Gastroesophageal sphincter (tissue), 4 donors: Measurements from ENCODE around the gene MYH7. TPM values are rescaled to one million over a fixed set of nuclear protein-coding genes. Genes with fewer than 3 reads are reported as not detected.
"Not testable (repeated sequence)": the region's sequence is repeated elsewhere in the genome, so short reads cannot be mapped to it uniquely, and the experiment has no call there.

Experiments
- ATAC-seq: fragments of 150-250 bp; one replicate; pipeline ENCODE4 v1.9.1; 2016; ENCODE audit warnings: mild to moderate bottlenecking, moderate library complexity
- H3K27ac ChIP-seq, 4 donors: fragments of 200-600 bp; sonication (generic) in 3 of 4; 1 replicate in 3 of 4; 2 replicates in 1 of 4; pipeline ENCODE4 v1.5.1; 2016 to 2019
- H3K27me3 ChIP-seq: fragments of 200-600 bp; sonication (generic); one replicate; pipeline ENCODE4 v1.5.1; 2019
- H3K36me3 ChIP-seq, 2 donors: fragments of 200-600 bp; sonication (generic); one replicate each; pipeline ENCODE4 v1.5.1; 2019; ENCODE audit warnings: control low read depth in 1 of 2
- H3K4me1 ChIP-seq, 3 donors: fragments of 200-600 bp; sonication (generic); 1 replicate in 2 of 3; 2 replicates in 1 of 3; pipeline ENCODE4 v1.5.1; 2016 to 2019; ENCODE audit warnings: control low read depth in 2 of 3
- H3K4me3 ChIP-seq, 2 donors: fragments of 200-600 bp; sonication (generic); one replicate each; pipeline ENCODE4 v1.5.1; 2019; ENCODE audit warnings: mild to moderate bottlenecking in 1 of 2, moderate library complexity in 1 of 2
- H3K9me3 ChIP-seq, 3 donors: fragments of 200-600 bp; sonication (generic); one replicate each; pipeline ENCODE4 v1.5.1; 2017 to 2019; ENCODE audit warnings: control low read depth in 2 of 3
- CTCF ChIP-seq, 4 experiments: fragments of 200-600 bp in 2 of 4; fragments of 450-650 bp in 2 of 4; sonication (generic) in 1 of 4; IDR thresholded peaks; one replicate each; pipeline ENCODE4 v1.5.1; 2017 to 2019; ENCODE audit warnings: antibody characterized with exemption in 4 of 4, mild to moderate bottlenecking in 2 of 4, moderate library complexity in 2 of 4
- EP300 ChIP-seq: sonication (generic); formaldehyde crosslinking; IDR thresholded peaks from one replicate; pipeline ENCODE4 v1.6.1; 2017; ENCODE audit warnings: antibody characterized with exemption, mild to moderate bottlenecking
- POLR2A ChIP-seq, 2 donors: fragments of 450-650 bp; IDR thresholded peaks; one replicate each; pipeline ENCODE4 v1.6.1; 2017; ENCODE audit warnings: antibody characterized with exemption in 2 of 2, mild to moderate bottlenecking in 2 of 2, moderate library complexity in 1 of 2
- POLR2AphosphoS5 ChIP-seq: sonication (generic); formaldehyde crosslinking; IDR thresholded peaks from one replicate; pipeline ENCODE4 v1.6.1; 2017; ENCODE audit warnings: antibody characterized with exemption
- WGBS, 2 donors: methylation state at CpG; one replicate each; pipeline ENCODE4 v1.1.5; 2018; ENCODE audit warnings: low coverage in 1 of 2; 5-methylcytosine and 5-hydroxymethylcytosine counted together
- total RNA-seq, 4 donors: library from RNA; depleted of rRNA; stranded (reverse); fragments of >200 nt; gene quantifications; one replicate each; pipeline ENCODE4 v1.1.0, GENCODE V29; 2016

Gene MYH7
- total RNA-seq, 4 donors from 2014 or later, result not detected

GRCh38 chr14:23402296-23403138 lies 32.9 kb downstream of the MYH7 start:
- no peak for ATAC-seq
- Histone ChIP-seq H3K27me3 (peaks cover 52% of the 10 kb centered on the region), H3K27ac (no peak overlapping the region), H3K4me3 (no peak overlapping the region), H3K4me1 (no peaks in the 10 kb centered on the region), H3K36me3 (no peaks in the 10 kb centered on the region), H3K9me3 (no peaks in the 10 kb centered on the region)
- WGBS, 2 donors, result 45 to 51% methylated on average over 2 to 9 of the region's 25 CpGs
- TF ChIP-seq EP300, result no peak

- Histone ChIP-seq H3K4me3 (no peak overlapping the region), H3K27me3 (peaks cover 41% of the 10 kb centered on the region), H3K9me3 (no peaks in the 10 kb centered on the region), H3K4me1 (no peaks in the 10 kb centered on the region), H3K27ac (no peak overlapping the region), H3K36me3 (no peaks in the 10 kb centered on the region)
- ATAC-seq, result no peak
- 88% methylated on average over 2 of the region's 4 CpGs; no CpG with 5 or more reads in 1 of the 2 donors for WGBS, 2 donors
- no peak for TF ChIP-seq POLR2A (IDR thresholded peaks at IDR 0.05)
- no peak for TF ChIP-seq POLR2AphosphoS5
- TF ChIP-seq CTCF (IDR thresholded peaks at IDR 0.05), result no peak
- TF ChIP-seq EP300, result no peak
Observed at GRCh38 chr14:23401291-23401690, 34.2 kb downstream of the MYH7 start.

GRCh38 chr14:23400496-23401149 lies 34.8 kb downstream of the MYH7 start:
- 79 to 92% methylated on average over 3 to 11 of the region's 16 CpGs for WGBS, 2 donors
- not testable (repeated sequence) for H3K9me3 ChIP-seq, H3K4me1 ChIP-seq, H3K36me3 ChIP-seq, H3K27ac ChIP-seq, ATAC-seq, H3K4me3 ChIP-seq
- H3K27me3 ChIP-seq, result peaks cover 34% of the 10 kb centered on the region

- Histone ChIP-seq H3K36me3 (no peaks in the 10 kb centered on the region), H3K27me3 (peaks cover 24% of the 10 kb centered on the region), H3K4me3 (no peak overlapping the region), H3K9me3 (no peaks in the 10 kb centered on the region), H3K27ac (no peak overlapping the region), H3K4me1 (no peaks in the 10 kb centered on the region)
- WGBS, 2 donors, result 60% methylated on average over 1 of the region's 6 CpGs; no CpG with 5 or more reads in 1 of the 2 donors
- TF ChIP-seq POLR2A (IDR thresholded peaks at IDR 0.05) (no peak), POLR2AphosphoS5 (no peak), CTCF (IDR thresholded peaks at IDR 0.05) (no peak), EP300 (no peak)
- ATAC-seq, result no peak
Observed at GRCh38 chr14:23399591-23399990, 35.9 kb downstream of the MYH7 start.

GRCh38 chr14:23399136-23399535 lies 36.3 kb downstream of the MYH7 start:
- WGBS, 2 donors, result 100% methylated on average over 2 of the region's 3 CpGs; no CpG with 5 or more reads in 1 of the 2 donors
- Histone ChIP-seq H3K27me3 (peaks cover 20% of the 10 kb centered on the region), H3K4me3 (no peak overlapping the region), H3K9me3 (no peaks in the 10 kb centered on the region), H3K36me3 (no peaks in the 10 kb centered on the region), H3K4me1 (no peaks in the 10 kb centered on the region), H3K27ac (no peak overlapping the region)
- no peak for TF ChIP-seq EP300
- no peak for TF ChIP-seq POLR2A (IDR thresholded peaks at IDR 0.05)
- TF ChIP-seq POLR2AphosphoS5, result no peak
- TF ChIP-seq CTCF (IDR thresholded peaks at IDR 0.05), result no peak
- ATAC-seq, result no peak

GRCh38 chr14:23398348-23398747 lies 37.1 kb downstream of the MYH7 start:
- Histone ChIP-seq H3K4me1 (no peaks in the 10 kb centered on the region), H3K4me3 (no peak overlapping the region), H3K27me3 (peaks cover 15% of the 10 kb centered on the region), H3K9me3 (no peaks in the 10 kb centered on the region), H3K36me3 (no peaks in the 10 kb centered on the region), H3K27ac (no peak overlapping the region)
- TF ChIP-seq CTCF (IDR thresholded peaks at IDR 0.05) (no peak), POLR2AphosphoS5 (no peak), POLR2A (IDR thresholded peaks at IDR 0.05) (no peak), EP300 (no peak)
- WGBS, 2 donors, result 100% methylated on average over 2 of the region's 4 CpGs; no CpG with 5 or more reads in 1 of the 2 donors
- no peak for ATAC-seq
